Left forelimb (tissue), 1 donor: ENCODE measurements around the gene DISP2.

Source experiments
- DNase-seq: peaks from one replicate; pipeline ENCODE4 v3.0.0-alpha.2; 2018; ENCODE audit warnings: low spot score

DISP2 gene

DNA sequence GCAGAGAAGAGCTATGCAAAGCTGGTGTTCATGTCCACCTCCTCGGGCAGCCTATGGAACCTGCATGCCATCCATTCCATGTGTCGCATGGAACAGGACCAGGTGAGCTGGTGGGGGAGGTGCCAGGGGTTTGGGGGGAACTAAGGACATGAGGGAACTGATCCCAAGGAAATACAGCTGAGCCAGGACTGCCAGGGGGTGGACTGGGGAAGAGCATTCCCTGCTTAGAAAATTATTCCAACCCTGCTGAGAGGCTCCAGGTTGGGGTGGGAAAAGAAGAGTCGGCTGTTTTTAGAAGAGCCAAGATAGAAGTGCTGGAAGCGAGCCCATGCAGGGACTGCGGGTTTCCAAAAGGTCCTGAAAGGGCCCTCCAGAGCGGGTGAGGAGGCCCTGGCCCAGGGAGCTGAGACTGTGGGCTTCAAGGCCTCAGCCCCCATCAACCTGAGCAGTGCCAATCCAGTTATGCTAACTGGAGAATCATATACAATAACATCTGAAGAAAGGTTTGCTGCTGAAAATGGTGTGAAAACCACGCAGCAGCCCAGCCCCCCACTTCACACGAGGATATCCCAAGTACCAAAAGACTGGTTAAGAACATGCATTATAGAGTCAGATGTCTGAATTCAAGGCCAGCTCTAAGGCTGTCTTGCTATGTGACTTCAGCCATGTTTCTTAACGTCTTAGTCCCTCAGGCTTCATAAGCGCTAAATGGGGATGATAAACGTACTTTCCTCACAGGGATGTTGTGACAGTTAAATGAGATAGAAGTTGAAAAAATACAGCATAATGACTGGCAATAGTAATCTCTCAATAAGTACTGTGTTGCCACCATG, 7.8 kb downstream of the DISP2 start:
- DNase-seq, result no peak

DNA sequence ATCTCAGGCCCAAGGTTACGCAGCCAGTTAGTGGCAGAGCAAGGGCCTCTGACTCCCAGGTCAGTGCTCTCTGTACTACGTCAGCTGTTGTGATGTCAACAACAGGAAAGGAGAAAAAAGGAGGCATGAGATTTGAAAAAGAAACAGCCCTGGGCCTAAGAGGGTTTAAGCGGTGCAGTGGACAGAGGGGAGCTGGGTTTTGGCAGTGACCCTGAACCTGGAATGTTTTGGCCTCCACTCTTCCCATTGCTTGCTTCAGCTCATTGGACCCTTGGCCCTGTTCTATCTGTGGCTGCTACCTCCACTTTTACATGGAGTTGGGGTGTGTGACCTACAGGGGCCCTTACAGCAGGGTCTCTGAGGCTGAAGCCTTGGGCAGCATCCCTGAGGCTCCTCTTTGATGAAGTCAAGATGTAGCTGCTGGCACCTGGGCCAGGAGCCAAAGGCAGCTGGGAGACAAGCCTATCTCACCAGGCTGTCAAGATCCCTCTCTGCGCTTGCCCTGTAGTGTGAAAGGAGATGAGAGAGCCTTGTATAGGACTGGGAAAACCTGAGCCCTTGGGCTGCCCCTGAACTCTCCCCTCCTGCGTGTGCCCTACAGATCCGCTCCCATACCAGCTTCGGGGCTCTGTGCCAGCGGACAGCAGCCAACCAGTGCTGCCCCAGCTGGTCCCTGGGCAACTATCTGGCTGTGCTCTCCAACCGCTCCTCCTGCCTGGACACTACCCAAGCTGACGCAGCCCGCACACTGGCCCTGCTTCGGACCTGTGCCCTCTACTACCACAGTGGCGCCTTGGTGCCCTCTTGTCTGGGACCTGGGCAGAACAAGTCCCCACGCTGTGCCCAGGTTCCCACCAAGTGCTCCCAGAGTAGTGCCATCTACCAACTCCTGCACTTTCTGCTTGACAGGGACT, 8.7 kb downstream of the DISP2 start:
- DNase-seq, result peak; percentile 64

DNA sequence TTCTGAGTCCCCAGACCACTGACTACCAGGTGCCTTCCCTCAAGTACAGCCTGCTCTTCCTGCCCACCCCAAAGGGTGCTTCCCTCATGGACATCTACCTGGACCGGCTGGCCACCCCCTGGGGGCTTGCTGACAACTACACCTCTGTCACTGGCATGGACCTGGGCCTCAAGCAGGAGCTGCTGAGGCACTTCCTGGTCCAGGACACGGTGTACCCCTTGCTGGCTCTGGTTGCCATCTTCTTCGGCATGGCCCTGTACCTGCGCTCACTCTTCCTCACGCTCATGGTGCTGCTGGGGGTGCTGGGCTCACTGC, 9.3 kb downstream of the DISP2 start:
- peak; percentile 51 for DNase-seq

DNA sequence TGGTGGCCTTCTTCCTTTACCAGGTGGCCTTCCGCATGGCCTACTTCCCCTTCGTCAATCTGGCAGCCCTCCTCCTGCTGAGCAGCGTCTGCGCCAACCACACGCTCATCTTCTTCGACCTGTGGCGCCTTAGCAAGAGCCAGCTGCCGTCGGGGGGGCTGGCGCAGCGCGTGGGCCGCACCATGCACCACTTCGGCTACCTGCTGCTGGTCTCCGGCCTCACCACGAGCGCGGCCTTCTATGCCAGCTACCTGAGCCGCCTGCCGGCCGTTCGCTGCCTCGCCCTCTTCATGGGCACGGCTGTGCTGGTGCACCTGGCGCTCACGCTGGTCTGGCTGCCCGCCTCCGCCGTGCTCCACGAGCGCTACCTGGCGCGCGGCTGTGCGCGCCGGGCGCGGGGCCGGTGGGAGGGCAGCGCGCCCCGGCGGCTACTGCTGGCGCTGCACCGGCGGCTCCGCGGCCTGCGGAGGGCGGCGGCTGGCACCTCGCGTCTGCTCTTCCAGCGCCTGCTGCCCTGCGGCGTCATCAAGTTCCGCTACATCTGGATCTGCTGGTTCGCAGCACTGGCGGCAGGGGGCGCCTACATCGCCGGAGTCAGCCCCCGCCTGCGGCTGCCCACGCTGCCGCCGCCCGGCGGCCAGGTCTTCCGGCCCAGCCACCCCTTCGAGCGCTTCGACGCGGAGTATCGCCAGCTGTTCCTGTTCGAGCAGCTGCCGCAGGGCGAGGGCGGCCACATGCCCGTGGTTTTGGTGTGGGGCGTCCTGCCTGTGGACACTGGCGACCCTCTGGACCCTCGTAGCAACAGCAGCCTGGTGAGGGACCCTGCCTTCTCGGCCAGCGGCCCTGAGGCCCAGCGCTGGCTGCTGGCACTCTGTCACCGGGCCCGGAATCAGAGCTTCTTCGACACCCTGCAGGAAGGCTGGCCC, 9.9 kb downstream of the DISP2 start:
- DNase-seq, result peak; percentile 85

DNA sequence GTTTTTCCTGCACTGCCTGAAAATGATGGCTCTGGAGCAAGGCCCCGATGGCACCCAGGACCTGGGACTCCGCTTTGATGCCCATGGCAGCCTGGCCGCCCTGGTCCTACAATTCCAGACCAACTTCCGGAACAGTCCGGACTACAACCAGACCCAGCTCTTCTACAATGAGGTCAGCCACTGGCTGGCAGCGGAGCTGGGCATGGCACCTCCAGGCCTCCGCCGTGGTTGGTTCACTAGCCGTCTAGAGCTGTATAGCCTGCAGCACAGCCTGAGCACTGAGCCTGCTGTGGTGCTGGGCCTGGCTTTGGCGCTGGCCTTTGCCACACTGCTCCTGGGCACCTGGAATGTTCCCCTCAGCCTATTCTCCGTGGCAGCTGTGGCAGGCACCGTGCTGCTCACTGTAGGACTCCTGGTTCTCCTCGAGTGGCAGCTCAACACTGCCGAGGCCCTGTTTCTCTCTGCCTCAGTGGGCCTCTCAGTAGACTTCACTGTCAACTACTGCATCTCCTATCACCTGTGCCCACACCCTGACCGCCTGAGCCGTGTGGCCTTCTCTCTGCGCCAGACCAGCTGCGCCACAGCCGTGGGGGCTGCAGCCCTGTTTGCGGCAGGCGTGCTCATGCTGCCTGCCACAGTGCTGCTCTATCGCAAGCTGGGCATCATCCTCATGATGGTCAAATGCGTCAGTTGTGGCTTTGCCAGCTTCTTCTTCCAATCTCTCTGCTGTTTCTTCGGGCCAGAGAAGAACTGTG, 10.9 kb downstream of the DISP2 start:
- peak; percentile 53 for DNase-seq

DNA sequence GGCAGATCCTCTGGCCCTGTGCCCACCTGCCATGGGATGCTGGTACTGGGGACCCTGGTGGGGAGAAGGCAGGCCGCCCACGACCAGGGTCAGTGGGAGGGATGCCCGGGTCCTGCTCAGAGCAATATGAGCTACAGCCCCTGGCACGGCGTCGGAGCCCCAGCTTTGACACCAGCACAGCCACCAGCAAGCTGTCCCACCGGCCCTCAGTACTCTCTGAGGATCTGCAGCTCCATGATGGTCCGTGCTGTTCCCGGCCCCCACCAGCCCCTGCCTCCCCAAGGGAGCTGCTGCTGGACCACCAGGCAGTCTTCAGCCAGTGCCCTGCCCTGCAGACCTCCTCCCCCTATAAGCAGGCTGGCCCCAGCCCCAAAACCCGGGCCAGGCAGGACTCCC, 11.5 kb downstream of the DISP2 start:
- no peak for DNase-seq

DNA sequence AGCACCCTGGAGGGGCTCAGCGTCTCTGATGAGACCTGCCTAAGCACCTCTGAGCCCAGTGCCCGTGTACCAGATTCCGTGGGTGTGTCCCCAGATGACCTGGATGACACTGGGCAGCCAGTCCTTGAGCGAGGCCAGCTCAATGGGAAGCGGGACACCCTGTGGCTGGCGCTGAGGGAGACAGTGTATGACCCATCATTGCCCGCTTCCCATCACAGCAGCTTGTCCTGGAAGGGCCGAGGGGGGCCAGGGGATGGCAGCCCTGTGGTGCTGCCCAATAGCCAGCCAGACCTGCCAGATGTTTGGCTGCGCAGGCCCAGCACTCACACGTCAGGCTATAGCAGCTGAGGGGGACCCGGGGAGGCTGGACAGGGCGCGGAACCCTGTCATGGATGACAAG, 12.0 kb downstream of the DISP2 start:
- DNase-seq, result peak; percentile 46

DNA sequence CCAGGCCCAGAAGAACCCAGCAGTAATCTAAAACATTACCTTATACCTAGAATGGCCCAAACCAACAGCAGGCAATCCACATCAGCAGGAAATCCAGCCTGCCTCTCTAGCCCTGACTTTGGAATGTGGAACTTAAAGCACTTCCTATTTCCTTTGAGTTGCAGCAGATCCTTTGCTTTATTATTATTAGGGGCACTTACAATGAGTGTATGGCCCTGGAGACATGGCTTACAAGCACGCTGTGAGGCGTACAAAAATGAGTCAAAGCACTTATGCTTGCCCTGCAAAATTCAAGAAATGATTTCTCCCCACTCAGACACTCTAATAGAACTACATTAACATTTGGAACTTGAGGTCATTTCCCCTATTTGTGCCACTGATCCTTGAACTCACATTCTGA, 15.0 kb downstream of the DISP2 start:
- no peak for DNase-seq

DNA sequence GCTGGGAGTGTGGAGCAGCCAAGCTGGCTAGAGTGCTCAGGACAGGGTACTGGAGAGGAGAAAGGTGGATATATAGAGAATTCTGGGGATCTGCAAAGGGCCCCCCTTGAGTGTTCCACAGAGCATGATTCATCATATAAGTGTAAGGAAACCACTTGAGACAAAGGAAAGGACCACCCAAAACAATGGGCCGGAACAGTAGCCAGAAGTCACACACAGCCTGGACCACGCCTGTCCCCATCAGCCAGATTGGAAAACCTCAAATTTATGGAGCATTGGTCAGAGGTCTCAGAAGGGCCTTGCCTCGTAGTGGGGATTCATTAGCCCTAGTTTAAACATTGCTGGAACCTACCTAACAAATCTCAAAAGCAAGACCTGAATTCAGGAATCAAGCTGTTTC, 19.6 kb downstream of the DISP2 start:
- no peak for DNase-seq

DNA sequence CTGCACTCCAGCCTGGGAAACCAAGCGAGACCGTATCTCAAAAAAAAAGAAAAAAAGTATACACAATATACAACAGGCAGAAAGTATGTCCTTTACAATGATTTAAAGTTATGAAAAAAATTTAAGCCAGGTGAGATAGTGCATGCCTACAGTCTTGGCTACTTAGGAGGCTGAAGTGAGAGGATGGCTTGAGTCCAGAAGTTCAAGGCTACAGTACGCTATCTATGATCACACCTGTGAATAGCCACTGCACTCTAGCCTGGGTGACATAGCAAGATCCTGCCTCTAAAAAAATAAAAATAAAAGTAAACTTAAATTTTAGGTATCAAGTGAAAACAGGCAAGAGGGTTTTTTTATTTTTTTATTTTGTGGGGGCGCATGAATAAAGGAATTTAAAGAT, 21.4 kb downstream of the DISP2 start:
- DNase-seq, result no peak

DNA sequence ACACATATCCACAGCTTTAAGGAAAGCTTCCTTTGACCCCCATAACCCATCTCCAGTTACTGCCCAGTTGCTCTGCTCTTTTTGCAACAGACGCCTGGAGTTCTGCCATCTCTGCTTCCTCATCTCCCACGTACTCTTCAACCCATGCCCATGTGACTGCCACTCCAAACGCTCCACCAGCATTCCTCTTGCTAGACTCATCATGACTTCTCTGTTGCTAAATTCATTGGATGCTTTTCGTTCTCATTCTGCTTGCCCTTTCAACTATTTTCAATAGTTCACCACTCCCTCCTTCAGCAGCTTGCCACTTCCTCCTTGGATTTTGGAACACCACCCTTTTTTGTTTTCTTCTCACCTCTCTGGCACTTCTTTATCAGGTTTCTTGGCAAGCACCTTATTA, 21.8 kb downstream of the DISP2 start:
- DNase-seq, result no peak

DNA sequence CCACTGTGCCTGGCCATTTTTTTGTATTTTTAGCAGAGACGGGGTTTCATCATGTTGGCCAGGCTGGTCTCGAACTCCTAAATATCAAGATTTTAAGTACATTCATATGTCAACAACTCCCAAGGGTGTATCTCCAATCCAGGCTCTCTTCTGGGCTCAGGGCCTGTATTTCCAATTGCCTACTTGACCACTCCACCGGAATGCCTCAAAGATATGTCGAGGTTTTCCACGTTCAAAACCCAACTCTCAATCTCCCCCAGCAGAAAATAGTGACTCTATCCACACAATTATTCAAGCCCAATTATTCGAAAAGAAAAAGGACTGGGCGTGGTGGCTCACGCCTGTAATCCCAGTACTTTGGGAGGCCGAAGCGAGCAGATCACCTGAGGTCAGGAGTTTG, 22.6 kb downstream of the DISP2 start:
- DNase-seq, result no peak

DNA sequence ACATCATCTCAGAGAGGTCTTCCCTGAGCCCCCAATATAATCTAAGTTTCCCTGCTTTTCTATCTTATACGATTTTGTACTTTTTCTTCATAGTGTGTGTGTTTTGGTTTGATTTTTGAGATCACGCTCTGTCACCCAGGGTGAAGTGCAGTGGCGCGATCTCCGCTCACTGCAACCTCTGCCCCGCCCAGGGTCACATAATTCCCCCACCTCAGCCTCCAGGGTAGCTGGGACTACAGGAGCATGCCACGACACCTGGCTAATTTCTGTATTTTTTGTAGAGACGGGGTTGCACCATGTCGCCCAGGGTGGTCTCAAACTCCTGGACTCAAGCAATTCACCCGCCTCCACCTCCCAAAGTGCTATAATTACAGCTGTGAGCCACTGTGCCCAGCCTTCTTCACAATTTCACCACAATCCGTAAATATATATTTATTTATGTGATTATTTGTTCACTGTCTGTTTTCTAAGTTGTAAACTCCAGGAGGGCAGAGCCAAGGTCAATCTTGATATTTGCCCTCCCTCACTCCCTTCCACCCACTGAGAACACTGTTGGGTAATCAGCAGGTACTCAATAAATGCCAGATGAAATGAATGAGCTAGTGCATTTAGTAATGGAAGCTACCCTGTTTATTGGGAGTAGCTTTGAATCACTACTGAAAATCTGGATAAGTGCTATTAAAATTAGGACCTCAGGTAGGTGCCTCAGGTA, 24.0 kb downstream of the DISP2 start:
- no peak for DNase-seq

DNA sequence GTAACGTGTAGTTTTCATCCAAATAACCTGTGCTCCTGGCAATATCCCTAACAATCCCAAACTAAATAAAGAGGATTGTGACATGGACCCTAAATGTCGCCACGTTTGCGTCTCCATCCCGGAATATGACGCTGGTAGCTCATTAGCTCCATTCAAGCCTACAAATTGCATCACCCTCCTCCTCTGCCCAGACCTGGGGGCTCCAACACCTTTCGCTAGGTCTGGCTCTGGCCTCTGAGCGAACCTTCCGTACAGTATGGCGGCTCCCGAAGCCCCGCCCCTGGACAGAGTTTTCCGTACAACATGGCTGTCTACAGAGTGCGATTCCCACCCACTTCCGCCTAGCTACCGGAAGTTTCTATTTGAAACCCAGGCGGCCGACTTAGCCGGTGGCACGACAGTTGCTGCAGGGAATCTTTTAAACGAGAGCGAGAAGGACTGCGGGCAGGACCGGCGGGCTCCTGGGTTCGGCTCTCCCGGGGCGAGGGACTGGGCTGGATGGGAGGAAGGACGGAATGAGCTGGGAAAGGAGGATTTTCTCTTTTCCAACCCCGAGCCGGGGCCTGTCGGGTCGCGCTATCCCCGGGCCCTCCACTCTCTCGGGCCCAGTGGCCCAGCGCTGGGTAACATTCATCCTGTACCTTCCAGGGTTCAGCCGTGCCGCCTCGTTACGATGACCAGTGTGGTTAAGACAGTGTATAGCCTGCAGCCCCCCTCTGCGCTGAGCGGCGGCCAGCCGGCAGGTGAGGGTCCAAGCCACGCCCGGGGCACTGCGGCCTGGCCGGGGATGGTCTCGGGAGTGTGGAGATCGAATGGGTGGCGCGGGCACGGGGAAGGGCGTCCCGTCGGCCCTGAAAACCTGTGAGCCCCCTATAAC, 24.8 kb downstream of the DISP2 start, which contains the start of gene KNSTRN:
Gene KNSTRN, plus strand, starts transcription at position 142 of the 877 bp plus-strand sequence. Its CDS starts 115 bp downstream, at position 257.
- DNase-seq, result peak; percentile 87

DNA sequence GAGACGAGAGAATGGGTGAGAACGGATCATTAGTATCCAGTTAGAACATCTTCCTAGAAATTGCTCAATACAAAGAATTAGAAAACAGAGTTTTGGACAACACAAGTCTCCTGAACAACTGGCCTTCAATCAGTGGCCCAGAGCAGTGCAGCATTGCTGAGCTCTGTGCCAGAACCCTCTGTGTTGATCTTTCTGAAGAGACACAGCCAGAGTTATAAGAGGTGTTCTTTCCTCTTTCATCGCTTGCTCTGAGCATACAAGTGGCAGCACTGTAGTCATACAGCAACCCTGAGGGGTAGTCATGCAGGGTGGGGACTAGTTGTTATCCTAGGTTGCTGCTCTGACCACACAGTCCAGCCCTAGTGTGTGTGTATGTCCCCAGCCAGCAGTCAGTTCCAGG, 28.5 kb downstream of the DISP2 start:
- no peak for DNase-seq

DNA sequence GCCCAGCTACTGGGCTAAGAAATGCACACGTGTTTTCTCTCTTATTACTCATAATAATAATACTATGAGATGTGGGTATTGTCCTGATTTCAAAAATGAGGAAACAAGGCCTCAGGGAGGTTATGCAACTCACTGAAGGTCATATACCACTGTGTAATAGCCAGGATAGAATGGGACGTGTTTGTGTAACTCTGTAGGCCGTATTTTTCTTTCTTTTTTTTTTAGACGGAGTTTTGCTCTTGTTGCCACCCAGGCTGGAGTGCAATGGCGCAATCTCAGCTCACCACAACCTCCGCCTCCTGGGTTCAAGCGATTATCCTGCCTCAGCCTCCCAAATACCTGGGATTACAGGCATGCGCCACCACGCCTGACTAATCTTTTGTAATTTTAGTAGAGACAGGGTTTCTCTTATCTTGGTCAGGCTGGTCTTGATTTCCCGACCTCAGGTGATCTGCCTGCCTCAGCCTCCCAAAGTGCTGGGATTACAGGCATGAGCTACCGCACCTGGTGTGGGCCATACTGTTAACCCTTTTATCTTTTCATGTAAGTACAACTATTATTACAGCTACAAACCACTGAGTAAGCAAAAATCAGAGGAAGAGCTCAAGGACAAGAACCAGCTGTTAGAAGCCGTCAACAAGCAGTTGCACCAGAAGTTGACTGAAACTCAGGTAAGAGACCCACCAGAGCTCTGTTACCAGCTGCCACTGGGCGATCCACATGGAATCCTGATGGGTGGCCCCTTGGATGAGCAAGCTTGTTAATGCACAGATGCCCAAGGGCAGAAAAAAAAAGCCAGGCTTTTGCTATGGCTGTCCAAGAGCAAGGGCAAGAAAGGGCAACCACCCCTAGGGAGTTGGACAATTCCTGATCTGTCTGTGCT, 31.2 kb downstream of the DISP2 start:
- DNase-seq, result no peak

DNA sequence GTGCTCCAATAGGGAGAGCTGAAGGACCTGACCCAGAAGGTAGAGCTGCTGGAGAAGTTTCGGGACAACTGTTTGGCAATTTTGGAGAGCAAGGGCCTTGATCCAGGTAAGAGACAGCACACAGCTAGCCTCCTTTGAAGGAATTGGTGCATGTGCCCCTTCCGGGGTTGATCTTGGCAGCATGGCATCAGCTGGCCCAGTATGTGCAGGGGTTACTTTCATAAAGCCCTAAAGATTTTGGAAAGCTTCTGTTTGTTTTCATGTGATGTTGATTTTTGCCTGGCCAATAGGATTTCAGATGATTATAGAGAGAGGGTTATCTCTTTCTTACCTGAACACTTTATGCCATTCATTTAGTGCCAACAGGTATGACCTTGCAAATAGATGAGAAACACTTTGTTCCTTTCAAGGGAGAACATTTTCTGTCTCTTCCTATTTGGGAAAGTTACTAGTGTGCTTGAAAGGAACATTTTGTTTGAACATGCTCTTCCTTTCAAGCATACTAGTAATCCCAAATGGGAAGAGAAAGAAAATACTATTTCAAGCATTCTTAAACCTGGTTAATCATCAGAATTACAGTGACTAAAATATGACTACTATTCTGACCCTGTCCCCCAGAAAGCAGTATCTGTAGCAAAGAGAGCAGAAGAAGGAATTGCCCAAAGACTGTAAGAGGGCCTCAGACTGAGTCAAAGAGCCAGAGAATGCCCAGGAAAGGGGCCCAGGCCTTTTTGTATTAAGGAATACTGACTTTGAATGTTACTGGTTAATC, 32.0 kb downstream of the DISP2 start:
- DNase-seq, result no peak
